GM20431 (cell line): ENCODE data around the gene PLP2.
"Not testable (repeated sequence)": the region's sequence is repeated elsewhere in the genome, so short reads cannot be mapped to it uniquely, and the experiment has no call there.

Source experiments
- in situ Hi-C: fragments of 300-500 bp; cut with MseI, MboI; formaldehyde crosslinking; loops from one replicate; pipeline ENCODE4 v1.15.0; 2020; ENCODE audit warnings: low sequenced_read_pairs; ENCODE audit not compliant: unreplicated experiment

The PLP2 gene

GRCh38 chrX:49162620-49163019, 9.1 kb upstream of the PLP2 start, which contains the start of gene MAGIX:
MAGIX (plus strand) TSS chrX:49162758; CDS start chrX:49162890, 132 bp downstream.
- in situ Hi-C loops, result no loop called here

- in situ Hi-C loops, result no loop called here
Measured at GRCh38 chrX:49163555-49164419, 7.9 kb upstream of the PLP2 start.

GRCh38 chrX:49164589-49165360, 6.9 kb upstream of the PLP2 start:
- in situ Hi-C loops, result no loop called here

- in situ Hi-C loops, result no loop called here
Measured at GRCh38 chrX:49165901-49166881, 5.5 kb upstream of the PLP2 start.

GRCh38 chrX:49166914-49167739, 4.6 kb upstream of the PLP2 start:
- in situ Hi-C loops, result no loop called here

GRCh38 chrX:49167740-49168108, 4.0 kb upstream of the PLP2 start:
- in situ Hi-C loops, result no loop called here

- in situ Hi-C loops, result no loop called here
Measured at GRCh38 chrX:49172280-49172780, 632 bp downstream of the PLP2 start.

GRCh38 chrX:49173544-49173943, 1.8 kb downstream of the PLP2 start:
- in situ Hi-C loops, result not testable (repeated sequence)

- in situ Hi-C loops, result no loop called here
Measured at GRCh38 chrX:49174723-49175122, 3.0 kb downstream of the PLP2 start.

GRCh38 chrX:49175435-49176274, 4.0 kb downstream of the PLP2 start:
- in situ Hi-C loops, result no loop called here

- in situ Hi-C loops, result no loop called here
Measured at GRCh38 chrX:49176421-49177326, 5.0 kb downstream of the PLP2 start.

- in situ Hi-C loops, result no loop called here
Measured at GRCh38 chrX:49177338-49177833, 5.7 kb downstream of the PLP2 start.

GRCh38 chrX:49177873-49178480, 6.3 kb downstream of the PLP2 start:
- in situ Hi-C loops, result no loop called here

GRCh38 chrX:49178537-49178936, 6.8 kb downstream of the PLP2 start:
- in situ Hi-C loops, result no loop called here

GRCh38 chrX:49179358-49179757, 7.7 kb downstream of the PLP2 start:
- in situ Hi-C loops, result no loop called here

- in situ Hi-C loops, result no loop called here
Measured at GRCh38 chrX:49183701-49184281, 12.1 kb downstream of the PLP2 start.
